Measurements from ENCODE around the gene PSMD6.

Gene PSMD6

GRCh38 chr3:64063207-64063982 lies 40.1 kb upstream of the PSMD6 start:
- peak; percentile 37 for DNase-seq (ENCODE audit: low read depth, low spot score)
- no peak for TF ChIP-seq CTCF (IDR thresholded peaks at IDR 0.05; ENCODE audit: low read depth, low read length)
- H3K4me3 ChIP-seq (ENCODE audit: low read depth, low read length): no peak overlapping the region
- in situ Hi-C loops (cut with HindIII; ENCODE audit: low sequenced_read_pairs): no loop called here

GRCh38 chr3:64061628-64062027 lies 38.3 kb upstream of the PSMD6 start:
- no peak for TF ChIP-seq CTCF (IDR thresholded peaks at IDR 0.05; ENCODE audit: low read depth, low read length)
- DNase-seq (ENCODE audit: low read depth, low spot score): no peak
- no peak overlapping the region for H3K4me3 ChIP-seq (ENCODE audit: low read depth, low read length)
- in situ Hi-C loops (cut with HindIII; ENCODE audit: low sequenced_read_pairs): no loop called here

- H3K4me3 ChIP-seq (ENCODE audit: low read depth, low read length): no peak overlapping the region
- DNase-seq (ENCODE audit: low read depth, low spot score): no peak
- no peak for TF ChIP-seq CTCF (IDR thresholded peaks at IDR 0.05; ENCODE audit: low read depth, low read length)
- in situ Hi-C loops (cut with HindIII; ENCODE audit: low sequenced_read_pairs): no loop called here
Observed at GRCh38 chr3:64059484-64060175, 36.3 kb upstream of the PSMD6 start.

GRCh38 chr3:64058566-64058965 lies 35.3 kb upstream of the PSMD6 start:
- H3K4me3 ChIP-seq (ENCODE audit: low read depth, low read length): no peak overlapping the region
- in situ Hi-C loops (cut with HindIII; ENCODE audit: low sequenced_read_pairs): no loop called here
- DNase-seq (ENCODE audit: low read depth, low spot score): no peak
- TF ChIP-seq CTCF (IDR thresholded peaks at IDR 0.05; ENCODE audit: low read depth, low read length): no peak

GRCh38 chr3:64057231-64057630 lies 33.9 kb upstream of the PSMD6 start:
- no peak for DNase-seq (ENCODE audit: low read depth, low spot score)
- in situ Hi-C loops (cut with HindIII; ENCODE audit: low sequenced_read_pairs): no loop called here
- no peak overlapping the region for H3K4me3 ChIP-seq (ENCODE audit: low read depth, low read length)
- TF ChIP-seq CTCF (IDR thresholded peaks at IDR 0.05; ENCODE audit: low read depth, low read length): no peak

GRCh38 chr3:64056606-64057180 lies 33.4 kb upstream of the PSMD6 start:
- no peak overlapping the region for H3K4me3 ChIP-seq (ENCODE audit: low read depth, low read length)
- in situ Hi-C loops (cut with HindIII; ENCODE audit: low sequenced_read_pairs): no loop called here
- DNase-seq (ENCODE audit: low read depth, low spot score): peak; percentile 91
- no peak for TF ChIP-seq CTCF (IDR thresholded peaks at IDR 0.05; ENCODE audit: low read depth, low read length)

All from astrocyte of the spinal cord (primary cell).